Left cardiac atrium (tissue), 4 donors: ENCODE measurements around the gene DEFB124. TPM values are rescaled to one million over a fixed set of nuclear protein-coding genes. Genes with fewer than 3 reads are reported as not detected.
"Not testable (repeated sequence)": the region's sequence is repeated elsewhere in the genome, so short reads cannot be mapped to it uniquely, and the experiment has no call there.

ENCODE experiments used
- ATAC-seq, 2 donors: fragments of 200-7000 bp; cut with Tn5 transposase; one replicate each; pipeline ENCODE4 v1.9.1; 2020; ENCODE audit warnings: mild to moderate bottlenecking in 2 of 2, moderate library complexity in 2 of 2
- DNase-seq: peaks from one replicate; pipeline ENCODE4 v3.0.0-alpha.2; 2020
- intact Hi-C, 2 donors: fragments of 100-400 bp; cut with DNase I; formaldehyde crosslinking; loops; one replicate each; pipeline versions ENCODE4 v1.14.1 to v1.15.1; 2022 to 2023
- total RNA-seq, 2 donors: library from RNA; stranded (reverse); fragmentation: NEBNext Ultra II Directional; extraction: Animal tissue kit (Norgen Biotek cat#: 25700); gene quantifications; one replicate each; pipeline ENCODE4 v1.2.1, GENCODE V29; 2021
- donor health status: DM: no; HTN: yes; CAD: no.
- donor health status: DM: no; HTN: yes; CAD: no; lungs with severe emphysema.
- donor health status: DM: yes; HTN: yes; CAD: no.
- donor health status: Dilated cardiomyopathy.

Gene DEFB124
- total RNA-seq, 2 donors from 2014 or later = 0.44 TPM; not detected in 1

- DNase-seq (no peak), ATAC-seq (no peak)
- intact Hi-C loops = no loop called here
These were observed 34.8 kb downstream of the DEFB124 start, which contains the start of gene DEFB123 for GRCh38 chr20:31440012-31440659. DEFB123 (plus strand) TSS chr20:31440632; CDS start chr20:31440699, 67 bp downstream.

GRCh38 chr20:31430568-31431115, 44.3 kb downstream of the DEFB124 start:
- ATAC-seq = no peak
- intact Hi-C loops = no loop called here
- DNase-seq = no peak

- DNase-seq, ATAC-seq, intact Hi-C loops: not testable (repeated sequence)
These were observed 47.4 kb downstream of the DEFB124 start for GRCh38 chr20:31427576-31427975.

GRCh38 chr20:31426891-31427551, 47.9 kb downstream of the DEFB124 start:
- intact Hi-C loops, ATAC-seq: not testable (repeated sequence)

GRCh38 chr20:31425797-31426196, 49.1 kb downstream of the DEFB124 start:
- ATAC-seq (no peak), DNase-seq (no peak)
- intact Hi-C loops = no loop called here

More at GRCh38 chr20:31426891-31427551, 47.9 kb downstream of the DEFB124 start:
- not testable (repeated sequence) for DNase-seq

GRCh38 chr20:31418307-31418706, 56.6 kb downstream of the DEFB124 start:
- no peak for ATAC-seq
- DNase-seq = no peak
- intact Hi-C loops = no loop called here

GRCh38 chr20:31415653-31416052, 59.3 kb downstream of the DEFB124 start:
- ATAC-seq = no peak
- no peak for DNase-seq
- intact Hi-C loops = no loop called here

Other genes with a start within 250 kb of the DEFB124 start
- gene DEFB115, start 217.5 kb downstream of the DEFB124 start, total RNA-seq = not detected
- gene DEFB116, start 166.5 kb downstream of the DEFB124 start, total RNA-seq = not detected
- not detected for gene DEFB118, start 106.5 kb downstream of the DEFB124 start, total RNA-seq
- gene DEFB119, start 84.5 kb downstream of the DEFB124 start, total RNA-seq = not detected
- not detected for gene DEFB121, start 68.9 kb downstream of the DEFB124 start, total RNA-seq
- not detected for gene DEFB123, start 34.5 kb downstream of the DEFB124 start, total RNA-seq
- gene REM1, start 161 bp upstream of the DEFB124 start, total RNA-seq = 1 to 10 TPM; 1.6 to 3.2 TPM
- gene HM13, start 39.3 kb upstream of the DEFB124 start, total RNA-seq = 10 to 100 TPM; 64.9 to 88.9 TPM
- gene ID1, start 130.2 kb upstream of the DEFB124 start, total RNA-seq = 100 to 1,000 TPM; 103 to 222 TPM
- gene COX4I2, start 162.8 kb upstream of the DEFB124 start, total RNA-seq = 10 to 100 TPM; 11.4 to 12.6 TPM
- gene BCL2L1, start 247.7 kb upstream of the DEFB124 start, total RNA-seq = 10 to 100 TPM; 45.1 to 79.8 TPM